DND-41 (cell line): ENCODE data around the gene CCDC91.

Experiments
- ATAC-seq: fragments of 200-7000 bp; cut with Tn5 transposase; 3 replicates; pipeline ENCODE4 v1.9.1; 2021; ENCODE audit warnings: low read depth; ENCODE audit not compliant: insufficient read depth
- DNase-seq: peaks from one replicate; pipeline ENCODE4 v3.0.0-alpha.2; 2020
- H2AFZ ChIP-seq: 2 replicates; pipeline ENCODE4 v1.6.0; 2012; ENCODE audit warnings: low read depth, low read length
- H3K27ac ChIP-seq: 2 replicates; pipeline ENCODE4 v1.5.1; 2012; ENCODE audit warnings: low read length, inconsistent platforms
- H3K27me3 ChIP-seq: fragments of 200-600 bp; sonication (generic); 2 replicates; pipeline ENCODE4 v1.6.0; 2012; ENCODE audit warnings: low read length, mild to moderate bottlenecking, inconsistent platforms; ENCODE audit not compliant: insufficient read depth, poor library complexity
- H3K36me3 ChIP-seq: 2 replicates; pipeline ENCODE4 v1.5.1; 2012; ENCODE audit warnings: low read length, inconsistent platforms; ENCODE audit not compliant: insufficient read depth
- H3K4me1 ChIP-seq: 2 replicates; pipeline ENCODE4 v1.5.1; 2012; ENCODE audit warnings: mild to moderate bottlenecking, low read length; ENCODE audit not compliant: insufficient read depth
- H3K4me2 ChIP-seq: 2 replicates; pipeline ENCODE4 v1.6.0; 2012; ENCODE audit warnings: mild to moderate bottlenecking, moderate library complexity, low read length, inconsistent platforms; ENCODE audit not compliant: insufficient read depth
- H3K4me3 ChIP-seq, 2 experiments: fragments of 200-600 bp in 1 of 2; shearing (Covaris generic) in 1 of 2; 2 replicates each; pipeline ENCODE4 v1.5.1; 2012 to 2016; ENCODE audit warnings: inconsistent platforms in 2 of 2, low read length in 2 of 2, mild to moderate bottlenecking in 2 of 2, low read depth in 1 of 2, moderate library complexity in 1 of 2
- H3K79me2 ChIP-seq: 2 replicates; pipeline ENCODE4 v1.6.0; 2012; ENCODE audit warnings: low read length, inconsistent platforms; ENCODE audit not compliant: insufficient read depth
- H3K9ac ChIP-seq: 2 replicates; pipeline ENCODE4 v1.6.0; 2012; ENCODE audit warnings: low read depth, mild to moderate bottlenecking, inconsistent platforms, low read length, moderate library complexity
- H3K9me3 ChIP-seq: 2 replicates; pipeline ENCODE4 v1.5.1; 2012; ENCODE audit warnings: low read length, moderate library complexity, mild to moderate bottlenecking, inconsistent platforms; ENCODE audit not compliant: insufficient read depth, severe bottlenecking
- H4K20me1 ChIP-seq: 2 replicates; pipeline ENCODE4 v1.6.0; 2012; ENCODE audit warnings: low read length; ENCODE audit not compliant: insufficient read depth
- CTCF ChIP-seq: IDR thresholded peaks from 2 replicates; pipeline ENCODE4 v1.5.1; 2012; ENCODE audit warnings: borderline replicate concordance, low read length, moderate library complexity, mild to moderate bottlenecking; ENCODE audit not compliant: poor library complexity, severe bottlenecking; ENCODE audit errors: extremely low read depth
- EZH2 ChIP-seq: IDR thresholded peaks from 3 replicates; pipeline ENCODE4 v1.6.1; 2012; ENCODE audit warnings: borderline replicate concordance, low read depth, mild to moderate bottlenecking, moderate library complexity, low read length, inconsistent platforms; ENCODE audit not compliant: severe bottlenecking

CCDC91 gene

GRCh38 chr12:28568704-28569103, 378.4 kb downstream of the CCDC91 start:
- Histone ChIP-seq H3K27me3 (no peaks in the 10 kb centered on the region), H3K36me3 (0 out of 2 replicates have a peak, but pooled peaks cover 4% of the 10 kb centered on the region), H3K9ac (no peak overlapping the region), H3K4me1 (no peaks in the 10 kb centered on the region), H3K4me3 (no peak overlapping the region), H4K20me1 (no peaks in the 10 kb centered on the region), H3K79me2 (no peaks in the 10 kb centered on the region), H3K27ac (no peak overlapping the region), H3K4me2 (no peak overlapping the region), H2AFZ (no peak overlapping the region), H3K9me3 (no peaks in the 10 kb centered on the region)
- DNase-seq (no peak), ATAC-seq (no peak)
- no peak for TF ChIP-seq EZH2
- no peak for TF ChIP-seq CTCF

- H3K27ac ChIP-seq = no peak overlapping the region
- TF ChIP-seq EZH2 (no peak), CTCF (no peak)
- no peaks in the 10 kb centered on the region for H3K36me3 ChIP-seq
- H3K9me3 ChIP-seq = no peaks in the 10 kb centered on the region
- H3K79me2 ChIP-seq = no peaks in the 10 kb centered on the region
- H3K9ac ChIP-seq = no peak overlapping the region
- ATAC-seq (no peak), DNase-seq (no peak)
- no peaks in the 10 kb centered on the region for H3K4me1 ChIP-seq
- H3K4me2 ChIP-seq = no peak overlapping the region
- no peaks in the 10 kb centered on the region for H3K27me3 ChIP-seq
- H4K20me1 ChIP-seq = no peaks in the 10 kb centered on the region
- no peak overlapping the region for H2AFZ ChIP-seq
- no peak overlapping the region for H3K4me3 ChIP-seq
These were observed 379.6 kb downstream of the CCDC91 start for GRCh38 chr12:28569698-28570411.

- ATAC-seq (peak; percentile 31; the same call in 2 of the 3 replicates), DNase-seq (no peak)
- no peak overlapping the region for H3K4me2 ChIP-seq
- H3K36me3 ChIP-seq = no peaks in the 10 kb centered on the region
- H3K4me3 ChIP-seq = no peak overlapping the region
- H2AFZ ChIP-seq = no peak overlapping the region
- H3K27ac ChIP-seq = no peak overlapping the region
- H3K9me3 ChIP-seq = no peaks in the 10 kb centered on the region
- no peaks in the 10 kb centered on the region for H3K4me1 ChIP-seq
- H3K27me3 ChIP-seq = no peaks in the 10 kb centered on the region
- TF ChIP-seq EZH2 (no peak), CTCF (no peak)
- H3K79me2 ChIP-seq = no peaks in the 10 kb centered on the region
- no peaks in the 10 kb centered on the region for H4K20me1 ChIP-seq
- no peak overlapping the region for H3K9ac ChIP-seq
These were observed 380.6 kb downstream of the CCDC91 start for GRCh38 chr12:28570811-28571210.
